Smooth muscle cell (in vitro differentiated cells): ENCODE measurements around the gene SPCS2. TPM values are rescaled to one million over a fixed set of nuclear protein-coding genes. Genes with fewer than 3 reads are reported as not detected.

ENCODE experiments used
- DNase-seq: peaks from one replicate; lab custom pipeline; 2025; ENCODE audit not compliant: unreplicated experiment; lab: John Stamatoyannopoulos, UW
- H2AFZ ChIP-seq: fragments of 200-600 bp; sonication (generic); 2 replicates; pipeline ENCODE4 v1.6.0; 2016; ENCODE audit warnings: antibody characterized with exemption, low read depth, mild to moderate bottlenecking
- H3F3A ChIP-seq: fragments of 200-600 bp; sonication (generic); 2 replicates; pipeline ENCODE4 v1.6.0; 2017; ENCODE audit warnings: antibody characterized with exemption, low read depth
- H3K27ac ChIP-seq: fragments of 200-600 bp; sonication (generic); 2 replicates; pipeline ENCODE4 v1.5.1; 2016; ENCODE audit warnings: low read depth, mild to moderate bottlenecking
- H3K27me3 ChIP-seq: fragments of 200-600 bp; sonication (generic); 2 replicates; pipeline ENCODE4 v1.6.1; 2016; ENCODE audit warnings: low read depth, mild to moderate bottlenecking
- H3K36me3 ChIP-seq: fragments of 200-600 bp; sonication (generic); 2 replicates; pipeline ENCODE4 v1.5.1; 2016; ENCODE audit warnings: low read depth
- H3K4me1 ChIP-seq: fragments of 200-600 bp; sonication (generic); 2 replicates; pipeline ENCODE4 v1.5.1; 2016; ENCODE audit warnings: low read depth
- H3K4me2 ChIP-seq: fragments of 200-600 bp; sonication (generic); 2 replicates; pipeline ENCODE4 v1.6.0; 2016; ENCODE audit warnings: mild to moderate bottlenecking
- H3K4me3 ChIP-seq: fragments of 200-600 bp; sonication (generic); 2 replicates; pipeline ENCODE4 v1.5.1; 2016; ENCODE audit warnings: mild to moderate bottlenecking
- H3K79me2 ChIP-seq: fragments of 200-600 bp; sonication (generic); 2 replicates; pipeline ENCODE4 v1.6.0; 2016; ENCODE audit warnings: low read depth, mild to moderate bottlenecking
- H3K9ac ChIP-seq: fragments of 200-600 bp; sonication (generic); 2 replicates; pipeline ENCODE4 v1.6.0; 2016; ENCODE audit warnings: low read depth
- H3K9me3 ChIP-seq: fragments of 200-600 bp; sonication (generic); replicated peaks from 2 replicates; pipeline ENCODE4 v1.5.1; 2016; ENCODE audit warnings: low read depth
- H4K20me1 ChIP-seq: fragments of 200-600 bp; sonication (generic); 2 replicates; pipeline ENCODE4 v1.6.0; 2016; ENCODE audit warnings: low read depth
- CTCF ChIP-seq: fragments of 200-600 bp; sonication (generic); IDR thresholded peaks from 2 replicates; pipeline ENCODE4 v1.5.1; 2017; ENCODE audit warnings: borderline replicate concordance, mild to moderate bottlenecking, antibody characterized with exemption; ENCODE audit not compliant: insufficient read depth, poor library complexity, severe bottlenecking
- WGBS: methylation state at CpG from one replicate; pipeline ENCODE4 v1.1.7; 2016; ENCODE audit warnings: low lambda C conversion rate; 5-methylcytosine and 5-hydroxymethylcytosine counted together
- polyA plus RNA-seq: library from polyadenylated mRNA; unstranded; fragments of >200 nt; fragmentation: Nextera tagmentation; extraction: Ambion mirVana; gene quantifications from 2 replicates; pipeline ENCODE4 v1.2.1, GENCODE V29; 2016
- small RNA-seq: library from RNA; depleted of rRNA; stranded (forward); fragments of <200 nt; gene quantifications from one replicate; pipeline ENCODE3, GENCODE V24; 2014
- total RNA-seq: library from RNA; depleted of rRNA; stranded (reverse); fragments of >200 nt; gene quantifications from 2 replicates; pipeline ENCODE4 v1.2.3, GENCODE V29; 2014

SPCS2 gene
- total and polyA plus RNA-seq, 2 experiments from 2014 or later: 49.9 to 325 TPM

- H3F3A ChIP-seq: no peaks in the 10 kb centered on the region
- no peak for DNase-seq
- H3K27ac ChIP-seq: no peak overlapping the region
- H4K20me1 ChIP-seq: no peaks in the 10 kb centered on the region
- H3K79me2 ChIP-seq: no peaks in the 10 kb centered on the region
- TF ChIP-seq CTCF: no peak
- H3K4me3 ChIP-seq: no peak overlapping the region
- H3K9ac ChIP-seq: no peak overlapping the region
- H3K4me2 ChIP-seq: no peak overlapping the region
- no peak overlapping the region for H2AFZ ChIP-seq
- 96% methylated on average over 1 of the region's 1 CpG for WGBS
- no peaks in the 10 kb centered on the region for H3K36me3 ChIP-seq
- no peaks in the 10 kb centered on the region for H3K9me3 ChIP-seq
- no peaks in the 10 kb centered on the region for H3K27me3 ChIP-seq
- no peaks in the 10 kb centered on the region for H3K4me1 ChIP-seq
Measured at GRCh38 chr11:75025561-75025960, 76.5 kb downstream of the SPCS2 start.

GRCh38 chr11:75028321-75028720 lies 79.3 kb downstream of the SPCS2 start:
- no peaks in the 10 kb centered on the region for H4K20me1 ChIP-seq
- H3K27ac ChIP-seq: no peak overlapping the region
- H3K4me3 ChIP-seq: no peak overlapping the region
- DNase-seq: no peak
- H3K4me1 ChIP-seq: no peaks in the 10 kb centered on the region
- H3F3A ChIP-seq: no peaks in the 10 kb centered on the region
- H3K36me3 ChIP-seq: no peaks in the 10 kb centered on the region
- H3K4me2 ChIP-seq: no peak overlapping the region
- no peak for TF ChIP-seq CTCF
- H3K9ac ChIP-seq: no peak overlapping the region
- H3K79me2 ChIP-seq: no peaks in the 10 kb centered on the region
- no peaks in the 10 kb centered on the region for H3K9me3 ChIP-seq
- no peak overlapping the region for H2AFZ ChIP-seq
- H3K27me3 ChIP-seq: no peaks in the 10 kb centered on the region

Small RNAs within 50 kb of the gene (small RNA-seq; reads per million reads assigned to genes)
- not detected for gene RNU6-216P

Other genes with a start within 250 kb of the SPCS2 start
- gene CHRDL2, start 217.8 kb upstream of the SPCS2 start, total RNA-seq: 7.3 and 13.8 TPM in 2 replicates
- 71.4 and 98.6 TPM in 2 replicates for gene CHRDL2, start 217.8 kb upstream of the SPCS2 start, polyA plus RNA-seq
- 13.6 and 17.6 TPM in 2 replicates for gene RNF169, start 200.4 kb upstream of the SPCS2 start, total RNA-seq
- gene RNF169, start 200.4 kb upstream of the SPCS2 start, polyA plus RNA-seq: 2.2 and 3.2 TPM in 2 replicates
- 3.8 and 9.1 TPM in 2 replicates for gene XRRA1, start 175 bp upstream of the SPCS2 start, total RNA-seq
- 7.3 and 9.4 TPM in 2 replicates for gene XRRA1, start 175 bp upstream of the SPCS2 start, polyA plus RNA-seq
- 5.0 and 8.5 TPM in 2 replicates for gene NEU3, start 39.7 kb downstream of the SPCS2 start, total RNA-seq
- 2.1 and 3.9 TPM in 2 replicates for gene NEU3, start 39.7 kb downstream of the SPCS2 start, polyA plus RNA-seq
- not detected in 2 replicates for gene OR2AT4, start 147.6 kb downstream of the SPCS2 start, total RNA-seq
- not detected in 2 replicates for gene OR2AT4, start 147.6 kb downstream of the SPCS2 start, polyA plus RNA-seq
- 0.31 TPM in 1 of 2 replicates, not detected in the other for gene SLCO2B1, start 201.8 kb downstream of the SPCS2 start, total RNA-seq
- 0.30 TPM in 1 of 2 replicates, not detected in the other for gene SLCO2B1, start 201.8 kb downstream of the SPCS2 start, polyA plus RNA-seq